Astrocyte (in vitro differentiated cells and primary cell): ENCODE measurements around the gene UCK1.

Source experiments
- EZH2 ChIP-seq: IDR thresholded peaks from 2 replicates; pipeline ENCODE4 v1.6.1; 2012; ENCODE audit warnings: mild to moderate bottlenecking, low read length, inconsistent platforms; ENCODE audit not compliant: insufficient read depth
- TF ChIP-seq, protein P1 (sequence below): IDR thresholded peaks from 2 replicates; pipeline ENCODE4 v1.5.1; 2011; ENCODE audit warnings: low read depth, mild to moderate bottlenecking, inconsistent platforms, low read length, moderate library complexity; ENCODE audit not compliant: insufficient read depth

DNA sequence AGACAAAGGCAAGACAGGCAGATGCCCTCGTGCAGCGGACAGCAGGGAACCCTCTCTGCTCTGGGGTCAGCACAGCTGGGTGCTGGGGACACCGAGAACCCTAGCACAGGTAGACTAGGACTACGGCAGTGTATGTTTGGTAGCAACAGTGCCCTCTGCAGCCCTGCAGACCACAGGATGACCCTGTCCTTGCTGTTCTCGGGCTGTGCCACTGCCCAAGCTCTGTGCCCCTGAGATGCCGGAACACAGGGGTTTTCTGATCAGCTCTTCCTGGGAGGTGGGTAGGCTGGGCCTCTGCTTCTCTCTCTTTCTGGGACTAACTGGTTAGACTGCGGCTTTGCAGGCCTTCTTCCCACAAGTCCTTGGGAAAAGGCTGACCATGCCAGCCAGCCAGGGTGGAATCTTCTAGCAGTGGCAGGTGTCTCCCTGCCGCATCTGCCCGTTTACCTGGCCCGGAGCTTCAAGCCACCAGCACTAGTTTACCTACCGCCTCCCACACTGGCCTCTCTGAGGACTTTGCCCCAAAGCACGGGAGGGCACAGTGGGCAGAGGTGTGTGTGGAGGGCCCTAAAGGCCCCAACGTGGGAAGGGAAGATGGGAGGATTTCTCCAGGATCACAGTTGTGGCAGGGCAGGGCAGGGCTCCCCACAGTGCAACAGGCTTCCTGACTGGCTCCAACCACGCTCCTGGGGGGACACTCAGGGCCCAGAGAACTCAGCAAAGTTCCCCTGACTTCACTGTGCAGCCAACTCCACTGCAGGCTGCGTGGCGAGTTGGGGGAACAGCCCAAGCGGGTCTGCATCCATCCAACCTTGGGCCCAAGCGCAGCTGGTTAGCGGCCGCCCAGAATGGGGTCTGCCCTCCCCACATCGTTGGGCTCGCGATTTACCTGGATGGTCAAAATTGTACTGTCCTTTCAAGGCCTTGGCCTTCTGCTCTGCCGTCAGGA, 1.2 kb downstream of the UCK1 start:
- TF ChIP-seq, protein P1, sequence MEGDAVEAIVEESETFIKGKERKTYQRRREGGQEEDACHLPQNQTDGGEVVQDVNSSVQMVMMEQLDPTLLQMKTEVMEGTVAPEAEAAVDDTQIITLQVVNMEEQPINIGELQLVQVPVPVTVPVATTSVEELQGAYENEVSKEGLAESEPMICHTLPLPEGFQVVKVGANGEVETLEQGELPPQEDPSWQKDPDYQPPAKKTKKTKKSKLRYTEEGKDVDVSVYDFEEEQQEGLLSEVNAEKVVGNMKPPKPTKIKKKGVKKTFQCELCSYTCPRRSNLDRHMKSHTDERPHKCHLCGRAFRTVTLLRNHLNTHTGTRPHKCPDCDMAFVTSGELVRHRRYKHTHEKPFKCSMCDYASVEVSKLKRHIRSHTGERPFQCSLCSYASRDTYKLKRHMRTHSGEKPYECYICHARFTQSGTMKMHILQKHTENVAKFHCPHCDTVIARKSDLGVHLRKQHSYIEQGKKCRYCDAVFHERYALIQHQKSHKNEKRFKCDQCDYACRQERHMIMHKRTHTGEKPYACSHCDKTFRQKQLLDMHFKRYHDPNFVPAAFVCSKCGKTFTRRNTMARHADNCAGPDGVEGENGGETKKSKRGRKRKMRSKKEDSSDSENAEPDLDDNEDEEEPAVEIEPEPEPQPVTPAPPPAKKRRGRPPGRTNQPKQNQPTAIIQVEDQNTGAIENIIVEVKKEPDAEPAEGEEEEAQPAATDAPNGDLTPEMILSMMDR = no peak
- TF ChIP-seq EZH2 = no peak
